Epithelial cell of proximal tubule (primary cell): ENCODE results near the gene NAGS. TPM values are rescaled to one million over a fixed set of nuclear protein-coding genes. Genes with fewer than 3 reads are reported as not detected.
"Not testable (repeated sequence)": the region's sequence is repeated elsewhere in the genome, so short reads cannot be mapped to it uniquely, and the experiment has no call there.

Experiments
- DNase-seq: peaks from one replicate; pipeline ENCODE4 v3.0.0-alpha.2; 2011; ENCODE audit warnings: low read depth
- H3K4me3 ChIP-seq: 2 replicates; pipeline ENCODE4 v1.5.1; 2011; ENCODE audit warnings: low read depth, mild to moderate bottlenecking, low read length
- total RNA-seq: library from RNA; depleted of rRNA; stranded (reverse); fragments of >200 nt; gene quantifications from 2 replicates; pipeline ENCODE4 v1.2.3, GENCODE V29; 2015
- TF ChIP-seq, protein P1 (sequence below): conservative IDR thresholded peaks from 2 replicates; pipeline ENCODE4 v1.5.1; 2012; ENCODE audit warnings: low read depth, mild to moderate bottlenecking, low read length

The NAGS gene
- total RNA-seq, 1 donor from 2014 or later, result 14.1 TPM

DNA sequence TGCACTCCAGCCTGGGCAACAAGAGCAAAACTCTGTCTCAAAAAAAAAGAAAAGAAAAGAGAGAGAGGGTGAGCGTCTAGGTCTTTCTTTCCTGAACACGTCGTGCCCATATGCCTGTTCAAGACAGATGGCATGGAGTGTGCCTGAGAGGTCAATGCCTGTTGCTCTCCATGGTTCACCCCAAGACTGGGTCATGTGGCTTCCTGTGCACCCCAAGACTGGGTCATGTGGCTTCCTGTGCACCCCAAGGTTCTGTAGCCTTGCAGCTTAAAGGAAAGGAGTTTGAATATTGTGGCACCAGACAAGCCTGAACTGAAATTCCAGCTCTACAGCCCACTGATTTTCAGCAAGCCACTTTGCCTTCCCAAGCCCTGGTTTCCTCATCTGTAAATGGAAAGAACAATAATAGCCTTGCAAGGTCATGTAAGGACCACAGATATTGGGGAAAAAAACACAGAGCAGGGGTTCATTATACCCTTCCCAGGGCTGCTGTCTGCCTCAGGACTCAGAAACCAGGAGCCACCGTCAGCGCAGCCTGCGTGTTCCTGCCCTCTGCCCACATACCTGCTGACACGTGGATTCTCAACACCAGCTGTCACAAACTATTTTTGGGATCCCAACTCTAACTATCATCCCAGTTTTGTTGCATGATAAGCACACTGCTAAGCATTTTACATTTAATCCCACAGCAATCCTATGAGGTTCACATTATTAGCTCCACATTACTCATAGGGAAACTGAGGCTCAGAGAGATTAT is 18.0 kb upstream of the NAGS start:
- H3K4me3 ChIP-seq, result no peak overlapping the region
- no peak for DNase-seq
- TF ChIP-seq, protein P1, sequence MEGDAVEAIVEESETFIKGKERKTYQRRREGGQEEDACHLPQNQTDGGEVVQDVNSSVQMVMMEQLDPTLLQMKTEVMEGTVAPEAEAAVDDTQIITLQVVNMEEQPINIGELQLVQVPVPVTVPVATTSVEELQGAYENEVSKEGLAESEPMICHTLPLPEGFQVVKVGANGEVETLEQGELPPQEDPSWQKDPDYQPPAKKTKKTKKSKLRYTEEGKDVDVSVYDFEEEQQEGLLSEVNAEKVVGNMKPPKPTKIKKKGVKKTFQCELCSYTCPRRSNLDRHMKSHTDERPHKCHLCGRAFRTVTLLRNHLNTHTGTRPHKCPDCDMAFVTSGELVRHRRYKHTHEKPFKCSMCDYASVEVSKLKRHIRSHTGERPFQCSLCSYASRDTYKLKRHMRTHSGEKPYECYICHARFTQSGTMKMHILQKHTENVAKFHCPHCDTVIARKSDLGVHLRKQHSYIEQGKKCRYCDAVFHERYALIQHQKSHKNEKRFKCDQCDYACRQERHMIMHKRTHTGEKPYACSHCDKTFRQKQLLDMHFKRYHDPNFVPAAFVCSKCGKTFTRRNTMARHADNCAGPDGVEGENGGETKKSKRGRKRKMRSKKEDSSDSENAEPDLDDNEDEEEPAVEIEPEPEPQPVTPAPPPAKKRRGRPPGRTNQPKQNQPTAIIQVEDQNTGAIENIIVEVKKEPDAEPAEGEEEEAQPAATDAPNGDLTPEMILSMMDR, result no peak

DNA sequence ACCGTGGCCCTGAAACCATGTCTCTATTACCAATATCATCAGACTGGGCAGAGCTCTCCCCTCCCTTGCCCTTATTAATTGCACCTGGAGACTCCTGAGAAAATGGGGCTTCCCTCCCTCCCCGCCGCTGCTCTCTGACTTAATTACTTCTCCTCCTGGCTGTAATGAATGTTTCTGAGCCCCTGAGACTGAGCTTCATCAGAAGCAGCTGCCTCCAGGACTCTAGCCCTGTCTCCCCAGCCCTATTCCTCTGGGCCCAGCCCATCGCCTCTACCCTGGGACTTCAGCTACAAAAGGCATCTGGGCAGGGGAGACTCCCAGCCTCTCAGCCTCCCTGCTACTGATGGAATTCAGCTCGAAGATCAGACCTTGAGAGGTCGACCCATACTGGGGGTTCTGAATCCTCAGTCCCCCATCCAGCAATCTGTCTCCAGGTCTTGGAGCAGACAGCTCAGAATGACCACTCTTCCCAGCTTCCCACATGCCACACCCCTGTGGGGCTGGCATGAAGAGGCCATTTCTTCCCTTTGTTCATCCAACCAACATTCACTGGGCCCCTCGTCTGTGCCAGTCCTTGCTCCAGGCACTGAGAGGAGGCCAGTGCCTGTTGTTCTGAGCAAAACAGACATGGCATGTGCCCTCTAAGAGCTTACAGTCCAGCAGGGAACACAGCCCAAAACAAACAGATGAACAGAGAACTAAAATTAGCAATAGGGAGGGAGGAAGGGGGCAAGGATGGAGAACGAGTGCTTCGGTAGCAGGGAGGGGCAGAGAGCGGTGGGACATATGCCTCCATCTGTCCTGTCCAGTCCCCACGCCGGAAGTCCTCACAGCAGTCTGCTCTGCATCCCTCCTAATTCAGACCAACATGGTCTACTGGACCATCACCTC is 17.0 kb upstream of the NAGS start:
- no peak overlapping the region for H3K4me3 ChIP-seq

DNA sequence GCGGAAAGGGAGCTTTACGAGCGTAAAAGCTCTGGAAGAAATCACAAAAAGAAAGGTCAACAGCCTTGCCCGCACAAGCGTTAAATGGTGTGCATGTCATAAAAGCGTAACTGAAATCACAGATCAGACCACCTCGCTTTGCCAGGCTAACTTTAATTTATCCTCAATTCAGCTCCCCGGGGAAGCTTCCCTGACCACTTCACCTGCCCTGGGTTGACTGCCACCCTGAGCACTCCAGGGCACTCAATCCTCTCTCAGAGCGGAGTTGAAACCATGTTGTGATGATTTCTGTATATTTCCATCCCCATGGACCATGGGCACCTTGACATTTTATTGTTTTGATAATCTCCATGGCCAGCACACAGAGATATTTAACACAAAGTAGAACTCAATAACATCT is 16.1 kb upstream of the NAGS start:
- TF ChIP-seq, protein P1, result no peak
- DNase-seq, result no peak
- H3K4me3 ChIP-seq, result no peak overlapping the region

More for the DNA sequence above, 17.0 kb upstream of the NAGS start:
- TF ChIP-seq, protein P1, result no peak
- DNase-seq, result no peak

DNA sequence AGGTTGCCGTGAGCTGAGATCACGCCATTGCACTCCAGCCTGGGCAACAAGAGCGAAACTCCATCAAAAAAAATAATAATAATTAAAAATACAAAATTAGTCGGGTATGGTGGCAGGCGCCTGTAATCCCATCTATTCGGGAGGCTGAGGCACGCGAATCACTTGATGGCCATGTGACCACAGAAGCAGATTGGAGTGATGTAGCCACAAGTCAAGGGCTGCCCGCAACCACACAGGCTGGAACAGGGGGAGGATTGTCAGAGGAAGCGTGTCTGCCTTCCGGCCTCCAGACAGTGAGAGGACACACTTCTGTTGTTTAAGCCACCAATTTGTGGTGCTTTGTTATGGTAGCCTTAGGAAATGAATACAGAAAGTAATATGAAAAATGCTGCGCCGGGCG is 11.8 kb upstream of the NAGS start:
- no peak overlapping the region for H3K4me3 ChIP-seq
- TF ChIP-seq, protein P1, result no peak
- DNase-seq, result no peak

DNA sequence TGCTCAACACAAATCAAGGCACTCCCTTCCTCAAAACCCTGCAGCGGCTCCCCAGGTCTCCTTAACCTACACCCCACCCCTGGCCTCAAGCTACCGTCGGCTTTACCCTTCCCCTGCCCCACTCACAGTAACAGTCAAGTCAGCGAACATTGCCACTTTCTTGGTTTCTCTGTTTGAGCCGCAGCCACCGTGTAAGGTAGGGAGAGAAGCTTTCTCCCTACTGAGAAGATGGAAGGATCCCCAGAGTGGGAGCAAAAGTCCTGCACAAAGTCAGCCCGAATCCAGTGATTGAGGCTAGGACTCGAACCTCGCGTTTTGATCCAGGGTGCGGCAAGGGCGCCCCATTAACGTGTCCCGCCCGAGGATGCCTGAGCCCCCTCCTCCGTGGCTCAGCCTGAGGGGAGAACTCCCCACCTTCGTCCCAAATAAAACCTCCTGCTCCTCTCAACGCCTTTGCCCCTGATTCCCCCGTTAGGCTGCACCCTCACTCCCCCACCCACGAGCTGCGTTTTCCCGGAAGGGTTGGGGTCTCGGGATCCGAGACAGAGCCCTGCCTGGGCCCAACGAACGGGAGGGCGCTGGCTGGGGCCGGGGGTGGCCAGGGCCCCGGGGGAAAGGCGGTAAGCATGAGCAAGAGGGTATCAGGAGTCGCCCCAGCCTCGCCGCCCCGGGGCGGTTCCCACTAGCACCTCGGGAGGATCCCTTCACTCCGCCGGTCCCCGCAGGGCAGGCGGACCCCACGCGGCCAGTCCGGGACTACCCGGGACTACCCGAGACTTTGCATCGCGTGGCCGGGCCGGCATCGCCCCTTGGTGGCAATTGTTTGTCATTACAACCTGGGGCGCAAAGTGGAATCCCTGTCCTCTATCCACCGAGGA is 9.9 kb upstream of the NAGS start:
- H3K4me3 ChIP-seq, result peak overlapping the region; percentile 54
- TF ChIP-seq, protein P1, result peak; percentile 86
- DNase-seq, result no peak

DNA sequence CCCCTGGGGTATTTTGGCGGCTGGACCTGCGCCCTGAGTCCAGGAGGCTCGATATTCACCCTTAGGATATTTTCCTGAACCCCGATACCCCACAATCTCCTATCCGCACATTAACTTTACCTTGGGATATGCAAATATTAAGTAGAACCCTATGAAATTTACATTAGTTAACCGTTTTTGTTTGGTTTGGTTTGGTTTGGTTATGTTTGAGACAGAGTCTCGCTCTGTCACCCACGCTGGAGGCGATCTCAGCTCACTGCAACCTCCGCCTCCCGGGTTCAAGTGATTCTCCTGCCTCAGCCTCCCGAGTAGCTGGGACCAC is 9.3 kb upstream of the NAGS start:
- DNase-seq, result no peak
- TF ChIP-seq, protein P1, result no peak
- H3K4me3 ChIP-seq, result peak overlapping the region; percentile 54

DNA sequence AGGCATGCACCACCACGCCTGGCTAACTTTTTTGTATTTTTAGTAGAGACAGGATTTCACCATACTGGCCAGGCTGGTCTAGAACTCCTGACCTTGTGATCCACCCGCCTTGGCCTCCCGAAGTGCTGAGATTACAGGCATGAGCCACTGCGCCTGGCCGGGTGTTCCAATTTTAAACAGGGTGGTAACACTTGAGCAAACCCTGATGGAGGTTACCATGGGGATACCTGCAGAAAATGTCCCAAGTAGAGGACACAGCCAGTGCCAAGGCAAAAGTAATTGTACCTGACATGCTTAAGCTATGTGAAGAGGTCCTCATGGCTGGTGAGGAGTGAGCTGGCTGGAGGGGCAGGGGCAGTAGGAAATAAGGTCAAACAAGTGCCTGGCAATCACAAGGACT is 7.2 kb upstream of the NAGS start:
- not testable (repeated sequence) for H3K4me3 ChIP-seq, DNase-seq
